Stimulated activated CD8-positive, alpha-beta memory T cell treated with anti-CD3 and anti-CD28 coated beads, Interleukin-7, amount 100 ng/mL, for 1 hour (primary cell): ENCODE data around the gene STX12.
"Not testable (repeated sequence)": the region's sequence is repeated elsewhere in the genome, so short reads cannot be mapped to it uniquely, and the experiment has no call there.

Experiments
- DNase-seq, 2 donors: peaks; one replicate each; pipeline ENCODE4 v3.0.0-alpha.2; 2020; ENCODE audit warnings: low read depth in 2 of 2

STX12 gene

DNA sequence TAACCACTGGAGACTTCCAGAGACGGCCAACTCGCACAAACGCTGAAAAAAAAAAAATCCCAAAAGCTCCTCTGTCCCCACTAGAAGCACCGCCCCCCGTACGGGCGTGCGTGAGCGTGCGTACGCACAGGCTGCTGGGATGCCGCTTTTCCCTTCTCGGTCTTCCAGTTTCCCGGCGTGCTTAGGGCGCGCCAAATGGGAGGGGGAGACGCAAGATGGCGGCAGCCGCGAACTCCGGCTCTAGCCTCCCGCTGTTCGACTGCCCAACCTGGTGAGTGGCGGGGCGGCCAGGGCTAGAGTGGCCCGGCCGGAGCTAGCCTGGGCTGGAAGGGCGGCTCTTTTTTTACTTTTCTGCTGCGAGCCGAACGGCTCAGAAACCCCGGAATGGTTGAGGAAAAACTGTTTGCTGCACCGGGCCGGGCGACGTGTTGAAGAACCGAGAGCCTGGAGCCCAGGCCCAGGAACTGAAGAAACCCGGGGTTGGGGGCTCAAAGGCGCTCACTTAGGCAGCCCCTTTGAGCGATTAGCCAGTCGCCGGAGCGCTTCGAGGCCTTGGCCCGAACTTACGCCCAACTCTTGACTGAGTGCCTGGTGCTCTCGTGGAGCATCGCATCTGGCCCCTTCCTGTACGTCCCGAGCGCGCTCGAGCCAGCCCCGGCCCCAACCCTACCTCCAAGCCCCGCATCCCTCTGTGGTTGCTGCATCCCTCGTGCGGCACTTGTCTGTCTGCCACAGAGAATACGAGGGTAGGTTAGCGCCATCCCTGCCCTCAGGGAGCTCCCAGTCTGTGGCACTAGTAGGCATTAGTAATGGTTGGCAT lies 57.8 kb downstream of the STX12 start, which contains the start of gene PPP1R8:
TSS of gene PPP1R8 (plus strand) at position 162 of the 820 bp plus-strand sequence. CDS start at position 216, 54 bp downstream.
- DNase-seq: peak; percentile 73 to 74

DNA sequence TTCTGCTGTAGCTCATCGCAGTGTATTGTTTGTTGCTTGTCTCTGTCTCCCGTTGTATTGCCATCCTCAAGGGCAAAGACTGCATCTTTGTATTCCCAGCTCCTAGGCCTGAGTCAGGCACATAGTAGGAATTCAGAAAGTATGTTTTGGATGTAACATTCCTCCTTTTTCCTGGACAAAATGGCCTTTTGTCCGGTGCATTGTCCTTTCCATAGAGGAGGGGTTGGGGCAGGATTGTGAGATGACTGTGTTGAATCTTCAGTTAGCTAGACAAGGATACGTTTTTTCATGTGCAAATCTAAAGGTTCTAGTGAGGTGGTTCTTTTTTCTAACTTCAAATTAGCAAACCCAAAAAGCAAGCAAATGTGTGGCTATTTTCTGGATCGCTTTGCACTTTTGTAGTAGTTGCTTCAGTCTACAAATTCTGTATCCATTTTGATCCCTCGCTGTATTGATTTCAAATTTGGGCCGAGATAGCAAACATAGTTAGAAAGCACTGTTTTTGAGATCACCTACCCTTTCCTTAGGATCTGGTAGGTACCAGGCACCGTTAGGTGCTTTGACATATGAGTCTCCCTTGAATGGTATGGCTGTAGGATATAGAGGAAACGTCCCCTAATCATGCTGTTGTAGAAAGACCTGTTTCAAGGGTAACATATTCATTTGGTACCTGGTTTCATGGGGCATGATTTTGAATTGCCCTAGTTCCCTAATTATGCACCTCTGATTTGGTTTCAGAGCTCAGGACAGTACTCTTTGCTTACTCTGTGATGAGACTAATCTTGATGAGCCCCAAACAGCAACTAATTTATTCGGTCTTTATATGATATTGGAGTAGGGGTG lies 58.8 kb downstream of the STX12 start:
- DNase-seq: no peak

DNA sequence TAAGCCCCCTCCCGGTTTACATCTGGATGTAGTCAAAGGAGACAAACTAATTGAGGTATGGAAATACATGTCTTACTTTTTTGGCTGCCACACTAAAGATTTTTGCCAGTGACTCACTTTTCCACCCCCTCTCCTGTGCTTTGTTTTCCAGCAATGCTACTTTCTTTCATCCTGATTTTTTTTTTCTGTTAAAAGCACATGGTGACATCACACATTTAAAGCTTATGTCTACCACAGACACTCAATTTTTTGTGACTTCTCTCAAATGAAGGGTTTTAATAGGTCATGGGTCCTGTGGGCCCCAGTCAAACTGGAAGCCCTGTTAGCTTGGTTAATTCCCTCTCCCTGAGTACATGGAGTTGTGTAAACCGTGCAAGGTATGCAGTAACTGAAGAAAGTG lies 59.7 kb downstream of the STX12 start:
- no peak for DNase-seq

DNA sequence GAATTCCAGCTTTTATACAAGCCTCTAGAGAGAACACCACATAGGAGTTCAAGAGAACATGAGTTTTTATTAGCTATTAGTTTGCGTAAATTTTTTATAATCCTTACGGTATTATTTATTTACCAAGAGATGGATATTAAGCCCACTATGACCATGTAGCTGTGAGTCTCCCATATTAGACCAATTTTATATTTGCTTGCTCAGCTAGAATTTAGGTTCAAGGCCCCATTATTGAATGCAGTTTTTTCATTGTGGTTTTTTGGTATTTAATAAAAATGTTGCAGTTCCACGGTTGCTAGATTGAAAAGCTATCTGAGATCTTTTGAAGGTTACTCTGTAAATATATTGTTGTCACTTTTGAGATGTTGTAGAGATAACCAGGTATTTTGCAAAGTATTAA lies 60.5 kb downstream of the STX12 start:
- DNase-seq: no peak

DNA sequence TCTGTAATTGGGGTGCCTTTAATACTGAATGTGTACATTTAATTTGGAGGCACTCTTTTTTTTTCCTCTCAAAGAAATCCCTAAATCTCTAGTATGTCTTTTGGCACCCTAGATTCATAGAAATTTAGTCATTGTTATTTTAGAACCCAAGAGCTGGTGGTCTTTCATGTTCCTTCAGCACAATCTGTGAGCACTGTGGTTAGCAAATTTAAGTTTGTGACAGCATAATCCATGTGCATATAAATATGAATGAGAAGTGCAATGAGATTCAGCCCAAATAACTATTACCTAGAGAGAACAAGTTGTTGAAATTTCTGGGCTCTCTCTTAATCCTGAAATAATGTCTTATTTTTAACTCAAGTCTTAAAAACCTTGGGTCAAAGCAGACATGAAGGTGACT lies 62.0 kb downstream of the STX12 start:
- no peak for DNase-seq

DNA sequence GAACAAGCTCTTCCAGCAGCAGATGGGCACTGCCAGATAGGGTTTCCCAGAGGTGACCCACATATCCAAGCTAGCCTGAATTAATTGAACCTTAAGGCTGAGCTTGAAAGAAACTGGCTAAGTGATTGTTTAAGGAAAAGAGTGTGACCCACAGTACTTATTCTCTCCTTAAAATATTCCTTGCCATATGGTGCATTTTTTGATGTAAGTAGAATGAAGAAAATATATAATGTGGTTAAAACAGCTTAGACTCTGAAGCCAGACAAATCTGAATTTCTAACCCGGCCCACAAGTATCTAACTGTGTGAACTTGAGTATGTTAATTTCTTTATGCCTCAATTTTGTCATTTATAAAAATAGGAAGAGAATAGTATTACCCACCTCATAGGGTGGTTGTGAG lies 62.5 kb downstream of the STX12 start:
- DNase-seq: no peak

DNA sequence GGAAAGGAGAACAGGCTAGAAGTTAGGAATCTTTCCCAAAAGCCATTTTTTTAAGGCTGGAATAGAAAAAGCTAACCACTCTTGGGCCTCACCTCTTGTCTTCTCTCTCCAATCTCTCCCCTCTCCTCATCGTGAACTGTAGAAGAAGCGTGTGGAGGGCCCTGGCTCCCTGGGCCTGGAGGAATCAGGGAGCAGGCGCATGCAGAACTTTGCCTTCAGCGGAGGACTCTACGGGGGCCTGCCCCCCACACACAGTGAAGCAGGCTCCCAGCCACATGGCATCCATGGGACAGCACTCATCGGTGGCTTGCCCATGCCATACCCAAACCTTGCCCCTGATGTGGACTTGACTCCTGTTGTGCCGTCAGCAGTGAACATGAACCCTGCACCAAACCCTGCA lies 76.9 kb downstream of the STX12 start:
- DNase-seq: no peak

DNA sequence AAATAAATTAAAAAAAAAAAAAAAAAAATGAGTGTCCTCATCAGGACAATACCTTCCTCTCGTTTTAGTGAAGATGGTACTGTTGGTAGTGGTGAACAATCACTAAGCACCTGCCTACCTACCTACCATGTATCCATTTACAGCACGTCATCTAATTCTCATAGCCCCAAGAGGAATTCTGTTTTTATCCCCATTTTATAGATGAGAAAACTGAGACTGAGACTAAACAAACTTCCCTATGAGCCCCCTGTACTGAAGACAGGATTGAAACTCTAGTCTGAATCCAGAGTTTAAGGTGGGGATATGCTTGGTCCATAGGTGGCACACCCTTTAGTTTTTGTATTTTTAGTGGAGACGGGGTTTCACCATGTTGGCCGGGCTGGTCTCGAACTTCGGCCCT lies 82.1 kb downstream of the STX12 start:
- DNase-seq: no peak

DNA sequence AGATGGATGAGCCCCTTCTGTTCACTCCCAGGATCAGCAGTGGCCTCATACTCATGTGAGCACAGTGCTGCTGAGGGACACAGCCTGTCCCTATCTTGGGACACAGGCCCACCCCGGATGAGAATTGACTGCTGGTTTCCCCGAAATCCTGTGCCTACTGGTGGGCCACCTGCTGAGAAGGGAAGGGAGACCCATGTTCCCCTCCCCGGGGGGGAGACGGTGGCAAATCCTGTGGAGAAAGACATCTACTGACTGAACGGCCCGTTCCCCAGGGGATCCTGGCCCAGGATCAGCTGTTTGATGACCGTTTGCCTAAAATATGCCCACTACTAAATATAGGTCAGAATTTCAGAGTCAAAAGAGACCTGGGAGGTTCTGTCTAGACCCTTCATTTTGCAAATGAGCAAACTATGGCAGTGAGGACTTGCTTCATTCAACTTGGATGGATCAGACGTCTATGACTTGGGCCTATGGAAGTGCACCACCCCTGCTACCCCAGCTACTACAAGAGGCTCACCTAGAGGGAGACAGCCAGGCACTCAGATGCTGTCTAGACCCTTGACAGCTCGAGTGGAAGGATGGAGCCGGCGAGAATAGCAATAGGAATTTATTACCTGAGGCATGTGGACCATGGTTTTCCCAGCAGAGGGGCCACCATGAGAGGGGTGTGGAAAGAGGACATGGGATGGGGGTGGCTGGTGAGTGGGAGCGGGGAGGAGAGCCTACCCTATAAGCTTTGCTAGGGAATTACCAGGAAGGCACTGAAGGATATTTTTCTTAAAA lies 83.7 kb downstream of the STX12 start:
- DNase-seq: no peak

DNA sequence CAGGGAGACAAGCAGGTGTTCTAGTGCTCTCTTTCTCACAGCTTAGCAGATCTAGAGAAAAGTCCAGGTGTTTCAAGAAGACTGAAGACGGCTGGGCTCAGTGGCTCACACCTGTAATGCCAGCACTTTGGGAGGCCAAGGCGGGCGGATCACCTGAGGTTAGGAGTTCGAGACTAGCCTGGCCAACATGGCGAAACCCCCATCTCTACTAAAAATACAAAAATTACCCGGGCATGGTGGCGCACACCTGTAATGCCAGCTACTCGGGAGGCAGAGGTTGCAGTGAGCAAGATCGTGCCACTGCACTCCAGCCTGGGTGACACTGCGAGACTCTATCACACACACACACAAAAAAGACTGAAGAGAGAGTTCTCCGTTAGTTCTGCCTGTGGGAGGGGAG lies 84.5 kb downstream of the STX12 start:
- not testable (repeated sequence) for DNase-seq

DNA sequence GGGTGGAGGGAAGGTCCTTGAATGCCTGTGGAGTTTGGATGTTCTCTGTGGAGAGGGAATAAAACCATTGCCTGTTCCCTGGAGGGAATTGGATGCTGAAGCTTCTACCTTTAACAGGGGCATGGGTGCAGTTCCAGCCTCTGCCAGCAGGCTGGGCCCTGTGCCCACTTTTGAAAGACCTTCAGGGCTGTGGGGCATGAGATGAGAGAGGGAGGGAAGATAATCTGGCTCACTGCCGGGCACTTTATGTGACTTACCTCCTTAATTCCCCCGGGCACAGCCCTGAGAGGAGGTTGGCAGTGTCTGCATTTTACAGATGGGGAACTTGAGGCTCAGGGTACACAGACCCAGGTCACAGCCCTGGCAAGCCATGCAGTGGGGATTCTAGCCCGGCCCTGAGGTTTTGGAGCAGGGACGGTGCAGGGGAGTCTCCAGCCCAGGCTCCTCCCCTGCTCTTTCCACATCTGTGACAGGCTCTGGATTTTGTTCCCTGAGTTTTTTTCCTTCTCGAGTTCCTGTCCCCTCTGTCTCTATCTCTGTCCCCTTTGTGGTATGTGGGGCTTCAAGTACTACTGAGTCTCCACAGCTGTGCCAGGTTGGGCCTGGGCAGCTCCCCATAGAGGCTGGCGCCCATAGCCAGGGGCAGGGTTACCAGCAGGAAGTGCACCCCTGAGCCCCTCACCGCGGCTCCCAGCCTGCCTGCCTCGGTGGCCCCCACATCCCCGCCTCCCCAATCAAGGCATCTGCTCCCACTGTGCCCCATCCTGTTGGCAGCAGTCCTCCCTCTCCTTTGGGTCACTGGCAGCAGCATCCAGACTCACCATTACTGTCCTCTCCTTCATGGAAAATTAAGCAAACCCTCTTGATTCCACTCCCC lies 85.3 kb downstream of the STX12 start:
- DNase-seq: peak; percentile 64 to 82

DNA sequence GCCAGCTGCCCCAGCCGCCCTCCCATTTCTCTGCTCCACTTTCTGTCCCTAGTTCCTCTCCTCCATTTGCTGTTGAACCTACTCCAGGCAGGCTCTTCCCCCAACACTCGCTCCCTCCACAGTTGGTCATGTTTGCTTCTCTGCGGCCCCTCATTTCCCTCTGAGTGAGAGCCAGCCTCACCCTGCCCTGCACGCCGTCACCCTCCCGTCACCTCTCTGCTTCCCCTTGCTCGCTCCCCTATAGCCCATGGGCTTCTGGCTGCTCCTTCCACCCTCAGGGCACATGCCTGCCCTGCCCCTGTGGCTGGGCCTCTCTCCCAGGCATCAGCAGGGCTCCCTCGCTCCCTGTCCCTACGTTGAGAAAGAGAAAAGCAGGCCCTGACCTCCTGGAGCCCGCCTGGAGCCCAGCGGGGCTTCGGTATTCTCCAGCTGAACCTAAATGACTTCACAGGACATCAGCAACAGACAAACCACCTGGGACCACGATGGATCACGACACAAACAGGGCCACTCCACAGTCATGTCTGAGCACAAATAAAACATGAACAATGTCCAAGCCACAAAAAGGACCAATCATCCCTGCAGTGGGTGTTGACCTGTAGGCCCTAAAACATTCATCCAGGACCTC lies 86.0 kb downstream of the STX12 start:
- no peak for DNase-seq

DNA sequence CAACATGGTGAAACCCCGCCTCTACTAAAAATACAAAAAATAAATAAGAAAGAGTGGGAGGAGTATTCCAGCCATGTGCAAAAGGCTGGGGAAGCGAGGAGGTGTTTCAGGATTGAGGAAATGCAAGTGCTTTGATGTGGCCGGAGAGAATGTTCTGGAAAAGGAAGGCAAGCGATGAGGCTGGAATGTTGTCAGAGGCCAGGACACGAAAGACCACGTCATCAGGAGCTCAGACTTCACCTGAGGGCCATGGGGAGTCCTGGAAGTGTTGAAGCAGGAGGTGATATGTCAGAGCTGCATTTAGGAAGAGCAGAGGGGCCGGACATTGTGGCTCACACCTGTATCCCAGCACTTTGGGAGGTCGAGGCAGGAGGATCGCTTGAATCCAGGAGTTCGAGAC lies 88.4 kb downstream of the STX12 start:
- DNase-seq: no peak

DNA sequence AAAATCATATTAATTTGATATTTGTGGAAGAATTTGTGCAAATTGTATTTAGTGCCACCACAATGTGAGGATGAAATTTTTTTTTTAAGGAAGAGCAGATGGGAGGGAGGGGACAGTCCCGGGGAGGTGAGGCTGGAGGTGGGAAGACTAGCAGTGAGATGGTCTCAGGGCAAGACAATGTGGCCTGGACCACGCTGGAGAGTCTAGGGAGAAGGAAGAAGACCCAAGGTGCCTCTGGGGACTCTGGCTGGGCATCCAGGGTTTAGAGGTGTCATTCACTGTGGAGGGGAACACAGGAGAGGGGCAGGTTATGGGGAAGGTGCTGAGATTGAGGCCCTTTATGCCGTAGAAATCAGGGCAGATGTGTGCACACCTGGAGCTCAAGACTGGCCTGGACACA lies 89.0 kb downstream of the STX12 start:
- DNase-seq: no peak

DNA sequence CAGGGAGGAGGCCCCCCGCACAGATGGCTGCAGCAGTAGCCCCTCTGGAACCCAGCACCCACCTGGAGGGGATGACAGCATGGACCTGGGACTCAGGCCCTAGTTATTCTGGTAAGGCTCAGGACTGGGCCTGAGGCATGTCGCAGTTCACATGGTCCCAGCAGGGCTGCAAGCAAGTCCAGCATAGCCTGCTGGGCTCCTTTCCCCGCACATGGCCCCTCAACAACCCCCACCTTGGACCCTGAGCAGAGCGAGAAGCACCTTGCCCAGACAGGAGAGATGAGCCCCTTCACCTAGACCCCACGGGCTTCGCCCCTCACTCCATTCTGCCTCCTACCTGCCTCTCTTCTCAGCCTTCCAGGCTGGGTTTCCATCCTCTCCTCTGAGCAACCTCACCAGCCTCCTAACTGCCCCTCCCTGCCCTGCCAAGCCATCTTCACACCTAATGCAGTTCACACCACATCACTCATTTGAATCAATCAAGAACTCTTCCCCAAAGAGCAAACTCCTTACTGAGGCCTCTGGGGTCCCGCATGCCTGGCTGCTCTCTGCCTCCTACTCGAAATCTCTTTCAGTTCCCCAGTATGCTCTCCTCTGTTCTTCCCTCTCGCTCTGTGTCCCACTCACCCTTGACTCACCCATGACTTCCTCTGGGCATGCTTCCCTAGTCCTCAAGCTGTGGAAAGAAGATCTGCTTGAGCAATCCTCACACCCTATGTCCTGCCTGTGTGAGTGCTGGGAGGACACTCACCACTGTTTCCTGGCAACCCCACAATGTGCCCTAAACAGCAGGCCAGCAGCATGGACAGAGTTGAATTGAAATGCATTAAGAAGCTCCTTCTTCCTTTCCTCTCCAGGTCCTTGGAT lies 89.9 kb downstream of the STX12 start:
- DNase-seq: no peak

DNA sequence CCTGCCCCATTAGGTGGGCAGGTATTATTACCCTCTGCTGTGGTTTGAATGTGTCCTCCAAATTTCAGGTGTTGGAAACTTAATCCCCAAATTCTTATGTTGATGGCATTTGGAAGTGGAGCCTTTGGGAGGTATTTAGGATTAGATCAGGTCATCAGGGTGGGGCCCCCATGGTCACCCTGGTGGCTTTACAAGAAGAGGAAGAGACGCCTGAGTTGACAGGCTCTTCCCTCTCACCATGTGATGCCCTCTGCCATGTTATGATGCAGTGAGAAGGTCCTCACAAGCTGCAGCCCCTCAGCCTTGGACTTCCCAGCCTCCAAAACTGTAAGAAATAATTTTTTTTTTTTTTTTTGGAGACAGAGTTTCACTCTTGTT lies 90.5 kb downstream of the STX12 start:
- no peak for DNase-seq

DNA sequence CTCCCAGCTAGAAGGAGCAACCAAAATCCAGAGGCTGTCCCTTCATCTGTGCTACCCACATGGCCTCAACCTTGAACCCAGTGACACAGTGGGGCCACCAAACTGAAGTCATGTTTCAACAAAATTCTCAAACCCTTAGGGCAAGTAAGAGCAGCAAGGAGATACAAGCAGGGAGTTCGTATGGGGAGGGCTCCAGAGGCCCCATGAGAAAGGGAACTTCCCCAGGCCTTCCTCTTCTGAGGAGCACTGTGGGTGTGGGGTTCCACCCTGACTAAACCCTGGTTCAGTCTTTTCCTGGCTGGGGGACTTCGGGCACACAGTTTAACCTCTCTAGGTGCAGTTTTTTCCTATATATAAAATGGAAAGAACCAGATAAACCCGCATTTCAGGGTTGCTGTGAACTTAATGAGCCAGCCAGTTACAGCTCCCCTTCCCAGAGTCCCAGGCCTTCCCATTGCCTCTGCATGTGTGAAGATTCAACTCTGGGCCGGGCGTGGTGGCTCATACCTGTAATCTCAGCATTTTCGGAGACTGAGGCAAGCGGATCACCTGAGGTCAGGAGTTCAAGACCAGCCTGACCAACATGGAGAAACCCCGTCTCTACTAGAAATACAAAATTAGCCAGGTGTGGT lies 91.4 kb downstream of the STX12 start:
- DNase-seq: no peak

DNA sequence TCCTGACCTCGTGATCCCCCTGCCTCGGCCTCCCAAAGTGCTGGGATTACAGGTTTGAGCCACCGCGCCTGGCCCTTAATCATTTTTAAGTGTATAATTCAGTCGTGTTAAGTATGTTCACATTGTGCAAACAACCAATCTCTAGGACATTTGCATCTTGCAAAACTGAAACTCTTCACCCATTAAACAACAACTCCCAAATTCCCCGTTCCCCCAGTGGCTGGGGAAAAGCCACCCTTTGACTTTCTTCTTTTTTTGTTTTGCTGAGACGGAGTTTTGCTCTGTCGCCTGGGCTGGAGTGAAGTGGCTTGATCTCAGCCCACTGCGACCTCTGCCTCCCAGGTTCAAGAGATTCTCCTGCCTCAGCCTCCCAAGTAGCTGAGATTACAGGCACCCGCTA lies 92.8 kb downstream of the STX12 start:
- DNase-seq: no peak

DNA sequence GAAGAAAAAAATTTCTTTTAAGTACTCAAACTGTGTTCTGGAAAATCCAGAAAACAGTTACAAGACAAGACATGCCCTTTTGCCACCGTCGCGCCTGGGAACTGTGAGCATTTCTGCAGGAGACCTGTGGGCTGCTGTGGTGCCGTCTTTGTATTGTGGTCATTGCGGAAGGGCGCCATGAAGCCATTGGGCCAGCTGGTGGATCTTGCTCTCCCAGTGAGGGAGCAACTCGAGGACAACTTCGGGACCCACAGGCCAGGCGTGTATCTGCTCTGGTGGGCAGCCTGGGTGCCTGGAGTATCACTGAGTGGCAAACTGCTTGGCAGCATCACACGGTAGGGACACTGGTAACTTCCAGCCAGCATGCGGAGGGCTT lies 95.5 kb downstream of the STX12 start:
- DNase-seq: no peak
